Omental fat pad (tissue), 4 donors: ENCODE measurements around the gene NELL1. TPM values are rescaled to one million over a fixed set of nuclear protein-coding genes. Genes with fewer than 3 reads are reported as not detected.

ENCODE experiments used
- ATAC-seq: fragments of 150-250 bp; one replicate; pipeline ENCODE4 v1.9.1; 2016; ENCODE audit warnings: mild to moderate bottlenecking, moderate library complexity; ENCODE audit not compliant: low FRiP score
- DNase-seq: peaks from one replicate; pipeline ENCODE4 v3.0.0-alpha.2; 2019; ENCODE audit warnings: low spot score
- total RNA-seq, 4 donors: library from RNA; depleted of rRNA; stranded (reverse); fragments of >200 nt; gene quantifications; one replicate each; pipeline ENCODE4 v1.1.0, GENCODE V29; 2016
- TF ChIP-seq, protein P1 (sequence below), 3 donors: fragments of 450-650 bp; IDR thresholded peaks; one replicate each; pipeline ENCODE4 v1.5.1; 2016 to 2017; ENCODE audit warnings: antibody characterized with exemption in 3 of 3, mild to moderate bottlenecking in 3 of 3, moderate library complexity in 2 of 3

NELL1 gene
- total RNA-seq, 4 donors from 2014 or later = 0.48 to 1.3 TPM; not detected in 2

DNA sequence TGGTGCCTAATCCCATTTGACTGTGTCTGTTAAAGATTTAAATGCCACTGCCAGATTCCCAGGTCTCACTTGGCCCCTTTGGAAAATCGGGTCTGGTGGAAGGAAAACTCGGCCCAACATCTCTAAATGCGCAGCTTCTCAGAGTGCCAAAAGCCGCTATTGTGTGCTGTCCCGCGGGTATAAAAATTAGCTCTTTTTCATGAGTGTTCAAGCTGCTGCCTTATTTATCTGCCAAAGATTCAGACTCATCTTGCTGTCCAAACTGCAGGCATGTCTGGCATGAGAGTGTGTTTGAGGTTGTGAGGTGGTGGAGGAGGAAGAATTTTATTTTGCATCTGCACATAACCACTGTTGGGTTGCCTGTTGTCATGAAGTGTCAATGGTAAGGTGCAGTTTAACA is 91.4 kb downstream of the NELL1 start:
- TF ChIP-seq, protein P1, sequence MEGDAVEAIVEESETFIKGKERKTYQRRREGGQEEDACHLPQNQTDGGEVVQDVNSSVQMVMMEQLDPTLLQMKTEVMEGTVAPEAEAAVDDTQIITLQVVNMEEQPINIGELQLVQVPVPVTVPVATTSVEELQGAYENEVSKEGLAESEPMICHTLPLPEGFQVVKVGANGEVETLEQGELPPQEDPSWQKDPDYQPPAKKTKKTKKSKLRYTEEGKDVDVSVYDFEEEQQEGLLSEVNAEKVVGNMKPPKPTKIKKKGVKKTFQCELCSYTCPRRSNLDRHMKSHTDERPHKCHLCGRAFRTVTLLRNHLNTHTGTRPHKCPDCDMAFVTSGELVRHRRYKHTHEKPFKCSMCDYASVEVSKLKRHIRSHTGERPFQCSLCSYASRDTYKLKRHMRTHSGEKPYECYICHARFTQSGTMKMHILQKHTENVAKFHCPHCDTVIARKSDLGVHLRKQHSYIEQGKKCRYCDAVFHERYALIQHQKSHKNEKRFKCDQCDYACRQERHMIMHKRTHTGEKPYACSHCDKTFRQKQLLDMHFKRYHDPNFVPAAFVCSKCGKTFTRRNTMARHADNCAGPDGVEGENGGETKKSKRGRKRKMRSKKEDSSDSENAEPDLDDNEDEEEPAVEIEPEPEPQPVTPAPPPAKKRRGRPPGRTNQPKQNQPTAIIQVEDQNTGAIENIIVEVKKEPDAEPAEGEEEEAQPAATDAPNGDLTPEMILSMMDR (IDR thresholded peaks at IDR 0.05) = no peak
- ATAC-seq (no peak), DNase-seq (no peak)

DNA sequence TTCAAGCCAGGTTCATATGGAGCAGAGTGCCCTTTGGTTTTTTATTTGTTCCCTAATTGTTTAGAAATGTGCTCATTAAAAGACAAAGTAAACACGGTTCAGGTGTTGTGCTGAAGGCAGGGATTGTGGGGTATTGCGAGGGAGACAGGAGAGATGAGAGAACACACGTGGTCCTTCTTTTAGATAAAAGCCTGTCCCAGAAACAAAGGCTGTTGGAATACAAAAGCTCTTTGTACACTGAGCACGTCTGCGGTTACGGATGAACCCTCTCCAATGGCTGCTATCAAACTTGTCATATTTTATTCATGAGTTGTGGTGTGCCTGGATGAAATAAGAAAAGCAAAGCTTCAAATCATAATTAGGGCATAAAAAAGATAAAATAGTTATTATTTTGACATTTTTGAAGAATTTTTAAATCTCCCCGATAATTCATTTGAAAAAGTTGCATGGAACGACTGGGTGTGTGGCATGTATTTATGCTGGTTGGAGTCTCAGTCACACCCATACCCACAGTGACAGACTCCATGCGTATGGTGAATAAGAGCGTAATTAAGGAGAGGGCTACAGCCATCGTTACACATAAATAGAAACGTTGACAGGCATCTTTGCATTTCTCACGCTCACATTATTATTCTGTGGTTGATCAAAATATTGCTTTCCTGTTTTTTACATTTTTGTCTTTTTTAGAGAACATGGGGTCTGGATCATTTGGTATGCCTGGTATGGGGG is 92.9 kb downstream of the NELL1 start:
- ATAC-seq (no peak), DNase-seq (no peak)
- TF ChIP-seq, protein P1 (IDR thresholded peaks at IDR 0.05) = no peak

DNA sequence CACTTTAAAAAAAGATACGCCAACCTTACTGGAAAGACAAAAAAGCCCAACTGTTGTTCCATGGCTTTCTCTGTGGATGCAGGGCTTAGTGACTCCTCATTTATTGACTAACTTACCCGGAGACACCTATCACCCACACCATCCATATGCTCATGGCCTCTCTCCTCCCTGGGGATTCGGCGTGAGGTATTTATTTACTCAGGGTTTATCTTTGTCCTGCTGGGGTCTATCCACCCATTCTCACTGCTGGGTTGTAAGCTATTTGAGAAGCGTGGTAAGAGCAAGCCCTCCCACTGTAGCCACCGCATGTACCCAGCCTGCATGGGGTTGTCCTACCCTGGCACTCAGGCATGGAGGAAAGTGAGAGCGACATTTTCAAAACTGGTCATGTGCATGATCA is 93.6 kb downstream of the NELL1 start:
- ATAC-seq (no peak), DNase-seq (no peak)
- TF ChIP-seq, protein P1 (IDR thresholded peaks at IDR 0.05) = no peak

DNA sequence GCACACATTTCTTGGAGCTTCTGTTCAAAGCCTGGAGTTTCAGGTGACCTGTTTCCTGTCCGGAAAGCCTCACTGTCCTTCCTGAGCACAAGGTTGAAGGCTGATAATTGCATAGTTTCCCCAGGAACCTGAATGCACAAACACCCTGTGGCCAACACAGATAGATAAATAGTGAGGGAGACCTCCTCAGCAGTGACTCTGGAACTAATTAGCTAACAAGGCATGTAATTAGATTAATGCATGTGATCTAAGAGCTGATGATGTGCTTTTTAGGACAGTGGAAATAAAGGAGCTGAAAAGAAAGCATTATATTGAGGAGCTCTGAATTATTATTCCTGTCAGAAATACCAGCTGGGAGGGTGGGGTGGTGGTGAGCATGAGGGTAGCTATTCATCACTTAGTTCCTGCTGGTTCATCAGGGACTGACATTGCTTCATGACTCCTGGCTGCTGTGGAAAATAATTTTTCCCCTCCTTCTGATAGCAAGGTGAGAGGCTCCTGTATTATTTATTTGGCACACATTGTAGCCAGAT is 101.1 kb downstream of the NELL1 start:
- TF ChIP-seq, protein P1 (IDR thresholded peaks at IDR 0.05) = no peak
- DNase-seq (no peak), ATAC-seq (no peak)

DNA sequence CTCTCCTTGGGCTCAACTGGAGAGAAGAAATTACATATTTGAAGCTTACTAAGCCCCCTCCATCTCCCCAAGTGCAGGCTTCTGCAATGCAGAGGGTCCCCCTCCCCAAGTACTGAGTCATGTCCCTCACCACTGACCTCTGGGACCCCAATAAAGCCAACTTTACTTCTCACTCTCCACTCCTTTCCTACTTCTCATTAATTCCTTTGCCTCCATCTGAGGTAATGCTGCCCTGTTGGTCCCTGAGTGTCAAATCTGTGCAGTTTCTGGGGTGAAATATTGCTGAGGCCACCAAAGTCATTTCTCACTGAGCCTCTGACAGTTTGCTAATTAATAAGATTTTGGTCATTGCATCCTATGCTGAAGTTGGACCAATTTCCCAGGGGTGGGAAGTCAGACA is 101.6 kb downstream of the NELL1 start:
- no peak for ATAC-seq
- DNase-seq = no peak
- TF ChIP-seq, protein P1 (IDR thresholded peaks at IDR 0.05) = no peak

DNA sequence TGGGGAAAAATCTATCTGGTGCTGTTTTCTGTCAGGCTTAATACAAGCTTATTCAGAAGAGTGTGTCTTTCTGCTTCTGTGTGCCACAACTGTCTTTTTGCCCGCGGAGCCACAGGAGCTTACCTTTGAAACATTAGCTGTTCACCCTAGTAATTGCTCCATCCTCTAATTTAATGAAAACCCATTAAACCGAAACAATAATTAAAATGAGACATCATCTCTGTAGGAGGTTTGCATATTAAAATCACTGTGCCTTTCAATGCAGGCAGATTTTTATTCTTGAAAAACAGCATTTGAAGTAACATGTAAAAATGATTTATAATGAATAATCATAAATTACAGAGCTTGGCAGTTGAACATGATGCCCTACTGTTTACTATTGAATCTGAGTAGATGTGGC is 102.3 kb downstream of the NELL1 start:
- TF ChIP-seq, protein P1 (IDR thresholded peaks at IDR 0.05) = no peak
- DNase-seq (no peak), ATAC-seq (no peak)

DNA sequence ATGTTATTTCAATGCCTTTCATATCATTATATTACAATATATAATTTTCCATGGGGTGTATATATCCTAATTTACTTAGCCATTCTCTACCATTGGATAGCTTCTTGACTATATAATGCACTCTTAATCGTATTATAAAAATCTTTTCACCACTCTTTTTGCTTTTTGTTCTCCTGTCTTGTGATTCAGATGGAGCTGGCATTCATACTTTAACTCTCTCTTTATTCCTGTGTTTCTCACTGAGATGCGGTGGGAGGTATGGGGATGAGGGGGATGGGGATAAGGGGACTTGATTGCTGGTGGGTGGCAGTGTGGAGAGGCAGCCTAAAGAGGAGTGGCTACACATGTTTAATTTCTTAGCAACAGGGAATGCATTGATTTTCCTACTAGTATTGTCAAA is 105.9 kb downstream of the NELL1 start:
- TF ChIP-seq, protein P1 (IDR thresholded peaks at IDR 0.05) = no peak
- ATAC-seq (no peak), DNase-seq (no peak)
